BJ (cell line): ENCODE results near the gene DENND1A. TPM values are rescaled to one million over a fixed set of nuclear protein-coding genes. Genes with fewer than 3 reads are reported as not detected.
A peak's percentile ranks its signal among the peaks of the same experiment; 100 is the strongest.
"Not testable (repeated sequence)": the region's sequence is repeated elsewhere in the genome, so short reads cannot be mapped to it uniquely, and the experiment has no call there.

Experiments
- CTCF ChIA-PET: fragments of 350-600 bp; formaldehyde crosslinking; extraction: SDS; loops from one replicate; lab custom pipeline; 2021; ENCODE audit warnings: antibody characterized with exemption, inconsistent platforms; lab: Yijun Ruan, JAX
- POLR2A ChIA-PET: fragments of 300-600 bp; sonication (Branson Sonifier 250); formaldehyde crosslinking; extraction: SDS; loops from one replicate; lab custom pipeline; 2021; ENCODE audit warnings: antibody characterized with exemption; lab: Charles Lee
- DNase-seq: peaks from one replicate; pipeline ENCODE4 v3.0.0-alpha.2; 2011; ENCODE audit warnings: low read depth
- H3K27me3 ChIP-seq: 2 replicates; pipeline ENCODE4 v1.6.0; 2011; ENCODE audit warnings: low read length; ENCODE audit not compliant: control insufficient read depth, insufficient read depth
- H3K36me3 ChIP-seq: 2 replicates; pipeline ENCODE4 v1.5.1; 2011; ENCODE audit warnings: low read length; ENCODE audit not compliant: control insufficient read depth, insufficient read depth
- H3K4me3 ChIP-seq: 2 replicates; pipeline ENCODE4 v1.5.1; 2011; ENCODE audit warnings: low read depth, mild to moderate bottlenecking, control low read depth, low read length
- polyA plus RNA-seq: library from polyadenylated mRNA; depleted of rRNA; stranded (reverse); fragments of >200 nt; gene quantifications from 2 replicates; pipeline ENCODE4 v1.2.3, GENCODE V29; 2011
- TF ChIP-seq, protein P1 (sequence below): IDR thresholded peaks from 2 replicates; pipeline ENCODE4 v1.5.1; 2011; ENCODE audit warnings: low read depth, mild to moderate bottlenecking, control low read depth, inconsistent platforms, low read length, moderate library complexity; ENCODE audit not compliant: insufficient read depth

The DENND1A gene
- polyA plus RNA-seq, 1 experiment: 24.0 TPM

DNA sequence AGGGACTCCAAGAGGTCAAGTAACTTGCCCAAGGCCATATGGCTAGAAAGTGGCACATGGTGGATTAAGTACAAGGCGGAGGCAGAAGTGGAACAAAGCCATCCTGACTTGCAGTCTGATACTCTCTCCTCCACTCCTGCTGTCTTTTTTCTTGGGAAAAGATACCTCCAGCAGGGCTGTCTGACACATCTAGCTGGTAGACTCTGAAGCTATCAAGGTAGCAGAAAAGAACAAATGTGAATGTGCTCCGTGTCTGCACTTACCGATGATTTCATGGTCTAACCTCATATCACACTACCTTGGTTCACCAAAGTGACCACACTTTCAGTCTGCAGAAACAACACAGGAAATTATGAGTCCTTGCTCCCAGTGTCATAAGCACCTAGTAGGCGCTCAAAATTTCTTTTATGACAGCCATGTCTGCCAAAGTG lies 289.1 kb downstream of the DENND1A start:
- no peak overlapping the region for H3K4me3 ChIP-seq
- H3K36me3 ChIP-seq: peaks cover 1% of the 10 kb centered on the region
- TF ChIP-seq, protein P1, sequence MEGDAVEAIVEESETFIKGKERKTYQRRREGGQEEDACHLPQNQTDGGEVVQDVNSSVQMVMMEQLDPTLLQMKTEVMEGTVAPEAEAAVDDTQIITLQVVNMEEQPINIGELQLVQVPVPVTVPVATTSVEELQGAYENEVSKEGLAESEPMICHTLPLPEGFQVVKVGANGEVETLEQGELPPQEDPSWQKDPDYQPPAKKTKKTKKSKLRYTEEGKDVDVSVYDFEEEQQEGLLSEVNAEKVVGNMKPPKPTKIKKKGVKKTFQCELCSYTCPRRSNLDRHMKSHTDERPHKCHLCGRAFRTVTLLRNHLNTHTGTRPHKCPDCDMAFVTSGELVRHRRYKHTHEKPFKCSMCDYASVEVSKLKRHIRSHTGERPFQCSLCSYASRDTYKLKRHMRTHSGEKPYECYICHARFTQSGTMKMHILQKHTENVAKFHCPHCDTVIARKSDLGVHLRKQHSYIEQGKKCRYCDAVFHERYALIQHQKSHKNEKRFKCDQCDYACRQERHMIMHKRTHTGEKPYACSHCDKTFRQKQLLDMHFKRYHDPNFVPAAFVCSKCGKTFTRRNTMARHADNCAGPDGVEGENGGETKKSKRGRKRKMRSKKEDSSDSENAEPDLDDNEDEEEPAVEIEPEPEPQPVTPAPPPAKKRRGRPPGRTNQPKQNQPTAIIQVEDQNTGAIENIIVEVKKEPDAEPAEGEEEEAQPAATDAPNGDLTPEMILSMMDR: no peak
- no peaks in the 10 kb centered on the region for H3K27me3 ChIP-seq
- ChIA-PET POLR2A (no interaction called here), CTCF (no interaction called here)
- DNase-seq: no peak

- Histone ChIP-seq H3K36me3 (peaks cover 1% of the 10 kb centered on the region), H3K27me3 (no peaks in the 10 kb centered on the region), H3K4me3 (no peak overlapping the region)
- TF ChIP-seq, protein P1: no peak
- DNase-seq: no peak
- ChIA-PET POLR2A (no interaction called here), CTCF (interaction anchor here (0.7 kb wide), 1 partner anchor 303 kb away, joined by 3 read pairs; no protein-coding TSS in a partner anchor)
Observed at GRCh38 chr9:123639743-123640142, 290.2 kb downstream of the DENND1A start.

DNA sequence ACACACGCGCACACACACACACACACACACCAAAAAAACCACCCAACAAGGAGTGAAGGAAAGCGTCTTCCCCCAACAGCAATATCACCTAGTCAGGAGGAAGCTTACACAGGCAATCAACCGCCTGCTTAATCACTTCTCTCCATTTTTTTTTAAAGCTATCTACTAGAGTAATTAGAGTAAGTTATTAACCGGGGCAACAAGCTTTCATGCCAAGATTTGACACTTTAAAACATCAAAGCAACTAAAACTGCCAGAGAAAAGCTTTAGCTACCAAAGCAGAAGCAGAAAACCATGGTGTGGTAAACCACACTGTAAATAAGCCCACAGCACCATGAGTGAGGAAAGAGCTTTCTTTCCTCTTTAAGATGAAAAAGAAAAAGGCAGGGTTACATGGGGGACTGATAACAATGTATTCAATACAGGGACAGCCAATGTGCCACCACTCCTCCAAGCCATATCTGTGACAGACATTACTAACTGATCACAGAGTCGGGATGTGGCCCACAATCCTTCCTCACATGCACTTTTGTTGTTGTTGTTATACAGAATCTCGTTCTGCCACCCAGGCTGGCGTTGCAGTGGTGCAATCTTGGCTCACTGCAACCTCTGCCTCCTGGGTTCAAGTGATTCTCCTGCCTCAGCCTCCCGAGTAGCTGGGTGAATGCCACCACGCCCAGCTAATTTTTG lies 291.8 kb downstream of the DENND1A start:
- TF ChIP-seq, protein P1: no peak
- no peak for DNase-seq
- H3K36me3 ChIP-seq: no peaks in the 10 kb centered on the region
- H3K27me3 ChIP-seq: no peaks in the 10 kb centered on the region
- H3K4me3 ChIP-seq: no peak overlapping the region
- ChIA-PET POLR2A (interaction anchor here (0.5 to 0.7 kb wide), 4 partner anchors 13 to 941 kb away, joined by 3 to 4 read pairs (median 4); no protein-coding TSS in a partner anchor), CTCF (interaction anchor here (0.7 to 1.8 kb wide), 4 partner anchors 24 to 476 kb away, joined by 3 to 6 read pairs (median 4); no protein-coding TSS in a partner anchor)

DNA sequence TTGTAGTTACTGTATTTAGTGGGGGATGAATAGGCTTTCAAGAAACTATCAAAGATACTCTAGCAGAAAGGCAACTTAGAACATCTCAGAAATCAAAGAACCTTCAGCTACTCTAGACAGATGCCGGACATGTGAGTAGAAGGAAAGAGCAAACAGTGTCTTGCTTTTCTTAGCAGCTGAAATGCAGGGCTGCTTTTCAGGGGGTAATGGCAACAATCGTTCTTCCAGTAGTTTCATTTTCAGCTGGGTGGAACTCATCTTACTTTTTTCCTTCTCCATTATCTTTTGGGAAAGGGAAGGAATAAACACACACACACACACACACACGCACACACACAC lies 292.4 kb downstream of the DENND1A start:
- Histone ChIP-seq H3K4me3 (no peak overlapping the region), H3K36me3 (no peaks in the 10 kb centered on the region), H3K27me3 (no peaks in the 10 kb centered on the region)
- TF ChIP-seq, protein P1: no peak
- POLR2A ChIA-PET: interaction anchor here (0.6 to 0.7 kb wide), 2 partner anchors 20 to 26 kb away, joined by 3 to 4 read pairs; no protein-coding TSS in a partner anchor
- CTCF ChIA-PET: interaction anchor here (0.7 to 1.8 kb wide), 5 partner anchors 15 to 476 kb away, joined by 3 to 6 read pairs (median 5); no protein-coding TSS in a partner anchor
- peak; percentile 1 for DNase-seq

- H3K36me3 ChIP-seq, POLR2A ChIA-PET, H3K27me3 ChIP-seq, H3K4me3 ChIP-seq, DNase-seq: not testable (repeated sequence)
- CTCF ChIA-PET: interaction anchor here (1.1 to 1.8 kb wide), 3 partner anchors 14 to 404 kb away, joined by 5 to 6 read pairs (median 5); no protein-coding TSS in a partner anchor
Observed at GRCh38 chr9:123636805-123637204, 293.1 kb downstream of the DENND1A start.
